ENCODE measurements around the gene MAPT.

- TF ChIP-seq POLR2A (IDR thresholded peaks at IDR 0.05), result no peak
- no peak for TF ChIP-seq CTCF (IDR thresholded peaks at IDR 0.05 in 4 of 5, conservative IDR thresholded peaks at IDR 0.05 in 1 of 5)
Observed at GRCh38 chr17:45927247-45927646, 32.9 kb downstream of the MAPT start.
